ENCODE results near the gene DTWD1.
"Not testable (repeated sequence)": the region's sequence is repeated elsewhere in the genome, so short reads cannot be mapped to it uniquely, and the experiment has no call there.

DTWD1 gene

DNA sequence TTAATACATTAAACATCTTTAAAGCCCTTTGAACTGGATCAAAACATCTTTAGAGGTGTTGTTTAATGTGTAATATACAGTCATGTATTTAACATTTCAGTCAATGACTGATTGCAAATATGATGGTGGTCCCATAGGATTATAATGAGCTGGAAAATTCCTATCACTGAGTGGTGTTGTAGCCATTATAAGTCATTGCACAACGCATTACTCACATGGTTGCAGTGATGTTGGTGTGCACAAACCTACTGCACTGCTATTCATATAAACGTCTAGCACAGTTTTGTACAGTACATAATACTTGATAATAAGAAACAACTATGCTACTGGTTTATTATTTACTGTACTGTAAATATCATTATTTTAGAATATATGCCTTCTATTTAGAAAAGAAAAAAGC is 75.6 kb downstream of the DTWD1 start:
- ChIA-PET POLR2A (no interaction called here), CTCF (no interaction called here)
- Histone ChIP-seq H3K4me1 (ENCODE audit: control insufficient read depth, insufficient read depth, low read length) (no peaks in the 10 kb centered on the region), H3K4me3 (ENCODE audit: low read depth, low read length) (no peak overlapping the region), H3K36me3 (ENCODE audit: control insufficient read depth in 2 of 2, insufficient read depth in 1 of 2, low read length in 2 of 2) (no peaks in the 10 kb centered on the region), H3K27ac (ENCODE audit: extremely low read depth, low read depth, low read length) (no peak overlapping the region), H3K9me3 (ENCODE audit: control insufficient read depth, insufficient read depth, low read depth, low read length) (no peaks in the 10 kb centered on the region)
- TF ChIP-seq ZNF112 (tag by site-specific recombination; IDR thresholded peaks at IDR 0.05) (no peak), ZNF133 (tag by site-specific recombination; IDR thresholded peaks at IDR 0.05) (no peak), SP2 (tag by site-specific recombination; IDR thresholded peaks at IDR 0.05) (no peak), ZNF626 (tag by site-specific recombination; IDR thresholded peaks at IDR 0.05) (no peak), KLF10 (tag by site-specific recombination; IDR thresholded peaks at IDR 0.05) (no peak), GLIS1 (tag by site-specific recombination; IDR thresholded peaks at IDR 0.05) (no peak), ZNF426 (tag by site-specific recombination; IDR thresholded peaks at IDR 0.05) (no peak), ZNF488 (tag by site-specific recombination; IDR thresholded peaks at IDR 0.05) (no peak), ZNF146 (tag by site-specific recombination; IDR thresholded peaks at IDR 0.05) (no peak), TRIM28 (IDR thresholded peaks at IDR 0.05; ENCODE audit: borderline replicate concordance, low read length) (no peak), ZNF785 (tag by site-specific recombination; IDR thresholded peaks at IDR 0.05) (no peak)
- TF ChIP-seq, protein P1, sequence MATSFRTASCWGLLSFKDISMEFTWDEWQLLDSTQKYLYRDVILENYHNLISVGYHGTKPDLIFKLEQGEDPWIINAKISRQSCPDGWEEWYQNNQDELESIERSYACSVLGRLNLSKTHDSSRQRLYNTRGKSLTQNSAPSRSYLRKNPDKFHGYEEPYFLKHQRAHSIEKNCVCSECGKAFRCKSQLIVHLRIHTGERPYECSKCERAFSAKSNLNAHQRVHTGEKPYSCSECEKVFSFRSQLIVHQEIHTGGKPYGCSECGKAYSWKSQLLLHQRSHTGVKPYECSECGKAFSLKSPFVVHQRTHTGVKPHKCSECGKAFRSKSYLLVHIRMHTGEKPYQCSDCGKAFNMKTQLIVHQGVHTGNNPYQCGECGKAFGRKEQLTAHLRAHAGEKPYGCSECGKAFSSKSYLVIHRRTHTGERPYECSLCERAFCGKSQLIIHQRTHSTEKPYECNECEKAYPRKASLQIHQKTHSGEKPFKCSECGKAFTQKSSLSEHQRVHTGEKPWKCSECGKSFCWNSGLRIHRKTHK (tag by site-specific recombination; IDR thresholded peaks at IDR 0.05) = no peak

GRCh38 chr15:49697121-49697520 is 76.3 kb downstream of the DTWD1 start:
- POLR2A ChIA-PET = no interaction called here
- Histone ChIP-seq H3K9me3 (ENCODE audit: control insufficient read depth, insufficient read depth, low read depth, low read length) (no peaks in the 10 kb centered on the region), H3K36me3 (ENCODE audit: control insufficient read depth in 2 of 2, insufficient read depth in 1 of 2, low read length in 2 of 2) (no peaks in the 10 kb centered on the region), H3K27ac (ENCODE audit: extremely low read depth, low read depth, low read length) (no peak overlapping the region), H3K4me1 (ENCODE audit: control insufficient read depth, insufficient read depth, low read length) (no peaks in the 10 kb centered on the region), H3K4me3 (ENCODE audit: low read depth, low read length) (no peak overlapping the region)
- CTCF ChIA-PET = no interaction called here
- TF ChIP-seq ZNF677 (tag by site-specific recombination; IDR thresholded peaks at IDR 0.05) = no peak
- no peak for TF ChIP-seq PRDM6 (tag by site-specific recombination; IDR thresholded peaks at IDR 0.05)
- TF ChIP-seq ZNF518A (tag by site-specific recombination; conservative IDR thresholded peaks at IDR 0.05; ENCODE audit: low read depth) = no peak

DNA sequence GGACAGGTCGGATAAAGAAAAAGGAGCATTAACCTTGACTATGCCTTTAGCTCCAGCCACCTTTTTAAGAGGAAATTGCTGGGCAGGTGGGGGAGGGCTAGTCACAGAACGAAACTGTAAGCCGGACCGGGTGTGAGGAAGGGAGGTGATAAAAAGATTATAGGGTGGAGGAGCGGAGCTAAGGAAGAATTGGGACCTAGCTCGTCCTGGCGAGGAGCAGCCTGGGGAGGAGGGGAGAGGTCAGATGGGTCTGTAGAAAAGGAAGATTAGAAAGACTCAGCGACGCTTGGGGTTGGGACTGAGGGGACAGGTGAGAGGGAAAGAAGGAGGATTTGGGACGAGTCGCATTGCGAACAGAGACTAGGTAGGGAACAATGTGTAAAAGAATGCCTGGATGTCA is 82.1 kb downstream of the DTWD1 start:
- H3K4me1 ChIP-seq (ENCODE audit: control insufficient read depth, insufficient read depth, low read length); POLR2A ChIA-PET; H3K27ac ChIP-seq (ENCODE audit: extremely low read depth, low read depth, low read length); CTCF ChIA-PET; H3K4me3 ChIP-seq (ENCODE audit: low read depth, low read length); H3K9me3 ChIP-seq (ENCODE audit: control insufficient read depth, insufficient read depth, low read depth, low read length); H3K36me3 ChIP-seq (ENCODE audit: control insufficient read depth in 2 of 2, insufficient read depth in 1 of 2, low read length in 2 of 2): not testable (repeated sequence)

Data from HEK293 (cell line).